ENCODE measurements around the gene LGALSL. TPM values are rescaled to one million over a fixed set of nuclear protein-coding genes. Genes with fewer than 3 reads are reported as not detected.
A peak's percentile ranks its signal among the peaks of the same experiment; 100 is the strongest.

Gene LGALSL
- total RNA-seq: 21.7 TPM
- long read RNA-seq, partial matches to known transcripts: 1 of 6 reads
- long read RNA-seq, other reads (novel, unspliced or antisense): 2 of 6 reads

DNA sequence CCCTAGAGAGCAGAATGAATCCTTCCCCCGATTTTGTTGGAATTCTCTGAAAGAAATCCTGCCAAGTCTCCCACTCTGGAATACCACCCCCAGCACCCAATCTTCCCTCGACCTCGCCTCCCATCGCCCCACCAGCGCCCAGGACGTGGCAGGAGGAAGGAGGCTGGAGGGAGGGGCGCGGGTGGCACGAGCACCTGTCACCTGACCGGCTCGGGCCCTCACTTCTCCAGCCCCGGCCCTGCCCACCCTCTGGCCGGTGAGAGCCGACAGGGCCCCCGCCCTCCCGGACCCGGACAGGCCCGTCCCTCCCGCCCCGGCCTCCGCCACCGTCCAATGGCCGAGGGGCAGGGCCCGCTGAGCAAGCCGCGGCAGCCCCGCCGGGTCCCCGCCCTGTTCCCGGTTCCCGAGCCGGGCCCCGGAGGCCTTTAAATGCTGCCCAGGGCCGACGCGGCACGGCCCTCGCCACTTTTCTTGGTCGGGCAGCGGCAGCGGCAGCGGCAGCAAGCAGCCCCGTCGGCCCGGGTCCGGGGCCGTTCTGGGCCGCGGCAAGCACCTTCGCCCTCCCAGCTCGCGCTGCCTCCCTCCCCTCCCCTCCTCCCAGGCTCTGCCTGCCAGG lies at the start of gene LGALSL:
LGALSL (plus strand) TSS at position 393 of the 616 bp plus-strand sequence. CDS start 384 bp downstream, outside the sequence.
- peak; percentile 92 for DNase-seq (ENCODE audit: low spot score)

DNA sequence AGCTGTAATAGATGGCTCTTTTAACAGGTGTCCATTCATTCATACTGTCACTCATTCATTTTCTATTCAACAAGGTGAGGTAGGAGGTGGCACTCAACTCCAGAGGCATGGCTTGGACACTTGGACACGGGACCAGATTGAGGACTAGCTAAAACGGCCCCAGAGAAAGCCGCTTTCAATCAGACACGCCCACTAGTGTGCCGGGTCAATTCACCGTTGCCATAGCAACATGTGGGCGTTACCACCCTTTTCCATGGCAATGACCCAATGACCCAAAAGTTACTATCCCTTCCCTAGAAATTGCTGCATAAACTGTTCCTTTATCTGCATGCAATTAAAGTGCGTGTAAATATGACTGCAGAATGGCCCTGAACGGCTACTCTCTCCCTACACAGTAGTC lies 49.2 kb upstream of the LGALSL start:
- no peak for DNase-seq (ENCODE audit: low spot score)

DNA sequence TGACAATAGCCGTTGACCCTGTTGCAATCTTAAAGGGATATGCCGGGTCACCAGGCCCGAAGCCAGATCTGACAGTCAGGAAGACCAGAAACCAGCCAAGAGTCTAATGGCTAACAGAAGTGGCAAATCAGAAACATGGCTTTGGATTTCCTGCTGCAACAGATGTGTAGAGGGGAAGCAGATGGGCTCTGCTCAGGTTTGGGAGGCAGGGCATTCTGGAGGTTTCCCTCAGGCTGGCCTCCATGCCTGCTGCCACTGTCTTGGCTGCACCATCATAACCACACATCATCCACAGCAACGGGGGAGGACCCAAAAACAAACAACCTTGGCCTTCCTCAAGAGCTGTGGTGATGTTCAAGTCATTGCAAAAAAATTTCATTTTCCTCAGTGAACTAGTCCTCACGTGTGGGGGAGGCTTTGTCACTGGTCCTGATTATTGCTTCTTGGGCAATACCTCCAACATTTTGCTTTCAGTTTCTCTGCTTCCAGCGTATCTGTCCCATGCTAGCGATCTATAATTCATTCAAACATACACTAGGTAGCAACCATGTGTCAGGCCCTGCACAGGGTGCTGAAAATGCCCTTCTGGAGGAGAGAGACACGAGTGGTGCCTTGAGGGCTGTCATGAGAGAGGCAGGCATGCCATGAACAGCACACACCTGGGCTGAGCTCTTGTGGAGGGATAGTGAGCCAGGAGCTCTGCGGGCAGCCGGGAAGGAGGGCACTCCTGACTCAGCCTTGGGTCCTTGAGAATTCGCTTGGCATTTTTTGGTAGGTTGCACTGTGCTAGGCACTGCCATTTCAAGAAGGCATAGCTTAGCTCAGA lies 48.2 kb upstream of the LGALSL start:
- DNase-seq (ENCODE audit: low spot score): no peak

DNA sequence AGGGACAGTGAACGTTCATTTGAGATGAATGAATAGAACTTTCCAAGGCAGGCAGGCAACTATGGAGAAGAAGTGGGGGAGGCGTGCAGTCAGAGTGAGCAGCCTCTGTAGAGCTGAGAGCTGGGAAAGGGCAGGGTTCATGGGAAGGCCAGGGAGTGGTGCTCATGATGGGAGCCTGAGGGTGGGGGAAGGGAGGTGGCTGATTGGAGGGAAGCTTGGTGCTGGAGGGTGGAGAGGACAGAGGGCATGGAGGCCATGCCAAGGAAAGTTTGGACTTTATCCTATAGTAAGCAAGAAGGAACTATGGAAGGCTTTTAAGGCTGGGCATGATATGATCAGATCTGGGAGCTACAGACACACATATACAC lies 47.6 kb upstream of the LGALSL start:
- no peak for DNase-seq (ENCODE audit: low spot score)

DNA sequence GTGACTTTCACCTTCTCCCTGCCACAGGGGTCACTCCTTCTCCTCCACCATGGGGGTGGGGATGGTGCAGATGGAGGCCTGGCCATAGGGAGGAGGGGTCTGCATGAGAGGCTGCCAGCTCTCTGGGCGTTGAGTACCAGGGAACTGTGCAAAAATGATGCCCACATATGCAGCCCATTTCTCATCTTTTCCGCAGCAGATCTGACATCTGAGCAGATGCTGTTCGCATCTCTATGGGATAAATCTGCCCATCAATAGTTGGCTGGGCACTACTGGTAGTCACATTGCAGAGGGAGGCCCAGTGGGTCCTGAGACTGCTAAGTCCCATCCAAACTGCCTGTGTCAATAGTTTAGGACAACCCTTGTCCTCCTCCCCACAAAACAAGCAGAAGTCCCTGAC lies 45.9 kb upstream of the LGALSL start:
- DNase-seq (ENCODE audit: low spot score): no peak

DNA sequence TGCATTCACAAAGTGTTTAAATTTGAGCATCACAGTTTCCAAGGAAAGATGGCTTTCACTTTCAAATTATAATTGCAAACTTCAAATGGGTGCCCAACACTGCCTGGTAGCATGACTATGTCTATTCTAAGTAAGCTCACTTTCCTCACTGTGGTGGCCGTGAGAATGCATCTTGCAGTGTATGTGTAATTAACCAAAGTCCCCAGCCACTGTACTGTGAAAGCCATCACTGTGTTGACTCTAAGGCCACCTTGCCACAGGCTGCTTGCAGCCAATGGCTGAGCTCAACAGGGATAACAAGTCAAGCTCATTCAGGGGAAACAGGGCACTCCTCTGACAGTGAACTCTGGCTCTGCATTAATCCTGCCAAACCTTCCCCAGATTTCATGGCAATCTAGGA lies 43.3 kb upstream of the LGALSL start:
- DNase-seq (ENCODE audit: low spot score): no peak

DNA sequence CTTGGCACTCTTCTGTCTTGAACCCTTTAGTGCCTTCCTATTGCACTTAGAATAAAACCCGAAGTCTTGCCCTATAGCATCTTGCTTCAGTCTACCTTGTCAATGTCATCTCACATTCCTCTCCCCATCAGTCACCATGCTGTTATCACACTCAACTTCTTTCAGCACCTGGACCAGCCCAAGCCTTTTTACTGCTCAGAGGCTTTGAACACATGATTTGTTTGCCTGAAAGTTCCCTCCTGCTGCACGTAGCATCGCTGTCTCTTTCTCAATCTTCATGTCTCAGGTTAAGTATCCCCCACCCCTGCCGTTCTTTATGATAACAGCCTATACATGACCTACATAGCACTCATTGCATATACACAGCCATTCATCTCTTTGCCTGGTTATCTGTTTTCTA lies 41.3 kb upstream of the LGALSL start:
- no peak for DNase-seq (ENCODE audit: low spot score)

DNA sequence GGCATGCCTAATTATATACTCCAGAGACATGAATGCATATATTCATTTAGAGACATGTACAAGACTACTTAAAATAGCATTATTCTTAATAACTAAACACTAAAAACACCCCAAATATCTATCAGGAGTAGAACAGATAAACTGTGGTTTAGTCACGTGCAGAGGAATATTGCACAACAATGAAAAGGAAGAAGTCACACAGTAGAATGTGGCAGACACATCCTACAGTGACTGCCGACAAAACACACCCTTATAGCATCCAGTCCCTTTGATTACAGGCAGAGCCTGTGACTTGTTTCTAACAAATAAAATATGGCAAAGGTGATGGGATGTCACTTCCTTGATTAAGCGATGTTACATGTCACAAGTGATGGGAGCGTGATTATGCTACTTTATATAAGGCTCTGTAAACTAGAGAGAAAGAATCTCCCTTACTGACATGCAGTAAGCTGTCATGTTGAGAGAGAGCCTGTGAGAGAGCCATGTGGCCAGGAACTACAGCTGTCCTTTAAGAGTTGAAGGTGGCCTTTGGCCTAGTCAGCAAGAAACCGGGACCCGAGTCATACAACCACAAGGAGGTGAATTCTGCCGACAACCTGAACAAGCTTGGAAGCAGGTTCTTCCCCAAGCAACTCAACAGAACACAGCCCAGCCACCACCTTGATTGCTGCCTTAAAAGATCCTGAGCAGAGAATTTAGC lies 39.1 kb upstream of the LGALSL start:
- no peak for DNase-seq (ENCODE audit: low spot score)

DNA sequence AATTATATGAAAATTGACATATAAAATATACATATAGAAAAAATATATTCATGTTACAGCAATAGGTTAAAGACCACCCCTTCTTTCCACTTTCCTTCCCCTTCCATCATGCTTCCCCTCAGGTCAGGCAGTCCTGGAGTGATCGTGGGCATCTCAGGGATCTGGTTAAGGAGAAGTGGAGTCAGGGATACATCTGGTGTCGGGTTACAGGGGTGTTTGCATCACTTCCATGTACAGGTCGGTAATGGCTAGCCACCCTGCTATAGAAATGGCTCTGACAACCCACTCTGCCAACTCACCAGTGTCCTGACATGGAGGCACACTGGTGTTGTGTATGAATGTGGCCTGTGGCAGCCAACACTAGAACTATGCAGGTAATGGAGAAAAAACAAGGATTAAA lies 36.3 kb upstream of the LGALSL start:
- DNase-seq (ENCODE audit: low spot score): no peak

DNA sequence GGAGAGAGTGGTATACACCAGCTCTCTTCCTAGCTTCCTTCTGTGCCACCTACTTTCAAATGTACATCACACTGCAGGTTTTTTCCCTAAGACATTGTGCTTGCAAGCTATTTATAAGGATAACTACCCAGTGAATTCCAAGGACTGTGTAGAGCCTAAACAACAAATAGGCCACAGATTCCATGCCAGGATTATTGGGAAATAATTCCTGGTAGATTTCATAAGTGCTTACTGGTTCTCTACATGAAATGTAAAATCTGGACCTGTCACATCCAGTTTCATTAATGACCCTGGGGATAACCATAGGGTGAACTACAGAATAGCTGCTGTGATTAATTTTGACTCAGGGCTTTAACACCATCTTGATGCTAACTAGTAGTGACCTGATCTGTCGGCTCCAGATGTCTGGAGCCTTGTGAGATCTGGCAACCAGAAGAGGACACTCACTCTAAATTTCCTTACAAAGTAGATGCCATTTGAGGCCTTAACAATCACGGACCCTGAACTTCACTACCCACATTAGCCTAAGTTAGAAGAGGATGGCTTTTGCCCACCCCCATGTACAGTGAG lies 34.3 kb upstream of the LGALSL start:
- DNase-seq (ENCODE audit: low spot score): no peak

DNA sequence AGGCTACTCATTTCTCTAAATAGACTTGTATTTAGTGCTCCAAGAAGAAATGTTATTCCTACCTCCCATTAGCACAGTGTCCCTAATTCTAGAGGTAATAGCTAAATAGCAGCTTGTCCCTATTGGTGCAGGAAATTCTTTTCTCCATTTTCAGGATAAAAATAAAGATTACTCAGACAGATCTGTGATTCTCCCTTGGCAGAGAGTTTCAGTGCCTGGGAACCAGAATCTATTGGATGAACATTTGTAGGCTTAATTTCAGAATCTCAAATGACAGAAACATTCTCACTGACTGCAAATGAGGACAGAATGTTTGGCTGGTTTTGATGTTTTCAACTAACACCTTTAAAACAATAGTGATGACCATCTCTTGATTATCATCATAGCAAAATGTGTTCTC lies 33.3 kb upstream of the LGALSL start:
- no peak for DNase-seq (ENCODE audit: low spot score)

DNA sequence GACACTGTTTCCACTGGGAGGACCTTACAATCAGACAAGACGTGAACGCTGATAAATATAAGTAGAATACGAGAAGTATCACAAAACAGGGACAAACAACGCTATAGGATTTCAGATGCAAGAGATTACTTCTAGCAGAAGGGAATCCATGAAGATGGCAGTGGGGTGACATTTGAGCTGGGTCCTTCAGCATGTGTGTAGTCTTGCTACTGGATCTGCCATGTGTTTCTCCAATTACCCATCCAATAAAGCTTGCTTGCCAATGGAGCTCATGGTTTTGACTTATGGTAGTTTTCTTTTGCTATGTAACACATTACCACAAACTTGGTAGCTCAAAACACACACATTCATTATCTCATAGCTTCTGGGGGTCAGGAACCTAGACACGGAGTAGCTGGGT lies 32.8 kb upstream of the LGALSL start:
- no peak for DNase-seq (ENCODE audit: low spot score)

DNA sequence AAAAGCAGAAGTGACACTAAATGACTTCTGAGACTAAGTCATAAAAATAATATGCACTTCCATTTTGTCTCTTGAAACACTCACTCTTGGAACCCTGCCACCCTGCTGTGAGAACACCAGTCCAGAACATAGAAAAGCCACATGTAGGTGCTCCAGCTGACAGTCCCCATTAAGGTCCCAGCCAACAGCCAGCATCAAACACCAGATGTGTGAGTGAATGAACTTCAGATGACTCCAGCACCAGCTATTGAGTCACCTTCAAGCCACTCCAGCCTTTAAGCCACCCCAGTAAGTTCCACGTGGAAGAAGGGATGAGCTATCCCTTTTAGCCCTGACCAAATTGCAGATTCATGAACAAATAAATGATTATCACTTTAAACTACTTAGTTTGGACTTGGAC lies 31.5 kb upstream of the LGALSL start:
- DNase-seq (ENCODE audit: low spot score): no peak

DNA sequence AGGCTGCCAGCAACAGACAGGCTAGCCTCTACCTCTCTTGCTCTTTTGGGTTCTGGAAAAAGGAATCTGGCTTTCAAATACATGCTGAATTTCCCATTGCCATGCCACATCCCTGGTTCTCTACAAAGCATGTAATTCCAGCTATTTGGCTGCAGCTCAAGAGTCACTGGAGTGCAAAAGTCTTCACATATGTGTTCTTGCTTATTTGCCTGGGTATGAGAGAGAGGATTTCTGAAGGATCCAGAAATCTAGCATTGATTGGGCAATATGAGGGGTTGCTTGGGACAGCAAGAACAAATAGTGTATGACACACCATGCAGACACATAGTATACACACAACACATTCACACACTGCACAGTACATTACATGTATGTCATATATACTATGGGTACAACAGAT lies 30.7 kb upstream of the LGALSL start:
- DNase-seq (ENCODE audit: low spot score): no peak

DNA sequence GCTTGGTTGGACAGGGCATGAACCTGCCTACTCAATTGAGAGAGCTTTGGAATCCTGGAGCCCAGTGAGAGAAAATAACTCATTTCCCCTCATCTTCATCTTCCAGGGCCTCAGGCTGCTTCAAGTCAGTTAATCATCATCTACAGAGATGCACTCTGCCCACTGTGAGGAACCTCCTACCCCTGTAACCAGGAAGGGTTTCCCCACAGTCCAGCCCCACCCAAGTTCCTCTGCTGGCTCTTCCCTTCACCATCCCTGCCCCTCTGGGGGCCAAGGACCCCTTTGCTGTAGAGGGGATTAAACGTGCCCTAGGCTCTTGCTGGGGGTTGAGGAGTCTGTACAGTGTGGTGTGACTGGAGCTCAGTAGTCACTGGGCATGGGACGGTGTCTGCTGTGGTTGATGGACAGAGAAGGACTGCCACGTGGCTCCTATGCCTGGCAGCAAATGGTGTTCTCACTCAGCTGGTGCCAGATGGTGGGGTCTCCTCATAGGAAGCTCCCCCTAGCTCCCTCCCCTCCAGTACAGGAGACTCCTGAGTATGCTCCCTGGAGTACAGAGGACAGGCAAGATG lies 29.5 kb upstream of the LGALSL start:
- no peak for DNase-seq (ENCODE audit: low spot score)

DNA sequence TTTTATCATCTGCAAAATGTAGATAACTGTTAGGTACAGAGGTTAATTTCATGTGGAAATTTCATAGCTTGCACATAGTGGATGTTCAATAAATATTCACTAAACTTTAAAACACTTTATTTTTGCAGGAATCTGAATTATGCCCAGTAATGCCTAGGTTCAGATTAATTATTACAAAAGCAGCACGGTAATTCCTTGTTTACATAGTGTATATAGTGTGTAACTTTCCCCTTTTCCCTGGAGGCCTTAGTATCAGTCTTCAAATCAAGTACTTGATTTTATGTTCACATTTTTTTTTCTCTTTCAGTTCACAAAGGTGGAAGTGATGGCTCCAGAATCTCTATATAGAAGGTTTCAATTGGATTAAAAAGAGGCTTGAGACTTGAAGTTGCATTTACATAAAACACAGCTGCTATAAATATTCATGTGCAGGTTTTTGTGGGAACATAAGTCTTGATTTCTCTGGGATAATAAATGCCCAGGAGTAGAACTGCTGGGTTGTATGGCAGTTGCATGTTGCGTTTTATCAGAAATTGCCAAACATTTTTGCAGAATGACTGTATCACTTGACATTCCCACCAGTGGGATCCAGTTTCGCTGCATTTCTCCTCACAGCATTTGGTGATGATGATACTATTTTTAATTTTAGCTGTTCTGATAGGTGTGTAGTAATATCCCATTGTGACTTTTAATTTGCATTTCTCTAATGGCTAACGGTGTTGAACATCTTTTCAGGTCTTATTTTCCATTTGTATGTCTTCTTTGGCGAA lies 27.6 kb upstream of the LGALSL start:
- DNase-seq (ENCODE audit: low spot score): no peak

DNA sequence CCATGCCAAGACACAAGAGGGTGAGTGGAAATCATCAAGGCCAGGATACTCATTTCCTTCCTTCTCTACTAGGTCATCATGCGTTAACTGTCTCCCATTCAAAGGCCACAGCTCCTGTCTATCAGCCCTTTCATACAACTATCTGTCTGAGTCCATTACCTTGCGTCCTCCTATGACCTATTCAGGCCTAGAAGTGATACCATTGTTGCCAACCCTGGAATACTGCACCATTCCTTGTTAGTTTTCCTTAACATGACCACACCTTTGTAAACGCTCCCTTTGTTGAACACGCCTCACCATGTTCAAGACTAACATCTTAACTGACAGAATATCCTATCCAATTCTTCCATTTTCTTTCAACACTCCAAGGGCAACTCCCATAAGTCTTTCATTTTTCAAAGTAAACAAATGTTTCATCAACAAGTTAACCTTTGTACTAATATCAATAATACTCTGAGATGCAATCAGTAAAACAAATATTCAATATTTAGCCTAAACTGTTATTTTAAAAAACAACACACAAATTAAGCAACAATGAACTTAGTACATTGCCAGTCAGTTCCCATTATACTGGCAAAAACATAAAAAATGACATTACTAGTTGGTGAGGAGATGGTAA lies 19.8 kb upstream of the LGALSL start:
- DNase-seq (ENCODE audit: low spot score): no peak

DNA sequence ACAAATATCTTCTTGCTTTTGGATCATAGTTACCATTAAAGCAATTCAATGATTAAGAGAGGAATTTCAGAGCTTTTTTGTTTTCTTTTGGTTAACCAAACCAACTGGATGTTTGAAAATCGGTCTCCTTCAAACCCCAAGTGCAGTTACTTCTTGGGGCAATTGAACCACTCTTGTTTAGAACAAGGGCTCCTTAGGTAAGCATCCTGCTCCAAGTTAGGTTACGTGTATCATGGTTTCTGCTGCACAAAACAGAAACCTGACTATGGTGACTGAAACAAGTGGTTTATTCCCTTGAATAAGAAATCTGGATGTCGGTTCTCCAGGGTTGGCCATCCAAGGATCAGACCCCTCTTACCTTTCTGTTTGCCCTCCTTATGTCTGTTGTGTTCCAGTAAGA lies 16.1 kb upstream of the LGALSL start:
- no peak for DNase-seq (ENCODE audit: low spot score)

DNA sequence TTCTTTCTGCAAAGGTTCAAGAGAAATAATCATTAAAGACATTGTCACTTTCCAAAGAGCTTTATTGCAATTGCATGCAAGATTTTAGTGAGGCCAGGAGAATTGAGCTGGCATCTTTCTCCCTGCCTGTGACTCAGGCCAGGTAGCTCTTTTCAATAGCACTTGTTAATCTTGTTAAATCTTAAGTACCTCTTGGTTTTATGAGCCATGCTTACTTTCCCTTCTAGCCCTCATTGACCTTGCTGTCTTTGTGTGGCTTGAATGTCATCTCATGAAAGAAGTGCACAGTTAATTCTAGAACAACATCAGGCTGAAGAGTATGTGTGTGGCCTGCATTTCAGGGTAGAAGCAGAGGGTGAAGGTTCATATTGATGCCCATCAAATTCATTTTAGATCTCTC lies 14.8 kb upstream of the LGALSL start:
- DNase-seq (ENCODE audit: low spot score): no peak

DNA sequence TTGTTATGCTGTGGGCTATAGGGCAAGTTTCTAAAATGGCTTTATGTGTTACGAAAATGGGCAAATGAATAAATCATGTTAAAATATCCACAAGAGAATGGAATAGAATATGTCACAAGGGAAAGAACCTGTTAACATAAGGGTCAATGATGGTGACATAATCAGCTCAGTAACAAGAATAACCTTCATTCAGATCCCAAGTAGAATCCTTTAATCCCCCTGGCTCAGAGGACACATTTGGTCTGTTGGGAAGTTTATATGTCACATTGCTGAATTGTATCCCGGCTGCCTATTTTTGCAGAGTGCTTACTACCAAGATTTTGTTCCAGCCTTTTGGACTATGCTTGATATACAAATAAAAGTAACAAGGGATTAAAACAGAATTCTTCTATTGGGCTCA lies 13.1 kb upstream of the LGALSL start:
- DNase-seq (ENCODE audit: low spot score): no peak
